CD14-positive monocyte (primary cell): Measurements from ENCODE around the gene SLC6A12. TPM values are rescaled to one million over a fixed set of nuclear protein-coding genes. Genes with fewer than 3 reads are reported as not detected.

Source experiments
- DNase-seq, 3 donors: peaks; one replicate each; pipeline ENCODE4 v3.0.0-alpha.2; 2011 to 2022
- H2AFZ ChIP-seq: 2 replicates; pipeline ENCODE4 v1.6.0; 2012; ENCODE audit warnings: mild to moderate bottlenecking, low read depth, low read length, inconsistent platforms; ENCODE audit not compliant: insufficient read depth, poor library complexity, severe bottlenecking
- H3K27ac ChIP-seq, 2 donors: 1 replicate in 1 of 2; 2 replicates in 1 of 2; pipeline ENCODE4 v1.5.1; 2012 to 2013; ENCODE audit warnings: low read length in 2 of 2, control low read depth in 1 of 2, inconsistent platforms in 1 of 2, low read depth in 1 of 2, mild to moderate bottlenecking in 1 of 2
- H3K27me3 ChIP-seq, 2 donors: one replicate each; pipeline versions ENCODE4 v1.6.0 to v1.6.1; 2011 to 2013; ENCODE audit warnings: low read length in 2 of 2; ENCODE audit not compliant: control insufficient read depth in 2 of 2, insufficient read depth in 2 of 2
- H3K36me3 ChIP-seq, 2 donors: replicated peaks in 1 of 2; 1 replicate in 1 of 2; 2 replicates in 1 of 2; pipeline versions ENCODE4 v1.5.1 to v1.6.1; 2012 to 2013; ENCODE audit warnings: low read length in 2 of 2, control low read depth in 1 of 2, inconsistent platforms in 1 of 2, mild to moderate bottlenecking in 1 of 2; ENCODE audit not compliant: insufficient read depth in 2 of 2, control insufficient read depth in 1 of 2
- H3K4me1 ChIP-seq, 2 donors: 1 replicate in 1 of 2; 2 replicates in 1 of 2; pipeline versions ENCODE4 v1.5.1 to v1.6.1; 2012 to 2013; ENCODE audit warnings: low read length in 2 of 2, control low read depth in 1 of 2, inconsistent platforms in 1 of 2, mild to moderate bottlenecking in 1 of 2, moderate library complexity in 1 of 2; ENCODE audit not compliant: insufficient read depth in 2 of 2, control insufficient read depth in 1 of 2
- H3K4me2 ChIP-seq: replicated peaks from 2 replicates; pipeline ENCODE3; 2012; ENCODE audit warnings: low read length, moderate library complexity, mild to moderate bottlenecking; ENCODE audit not compliant: poor library complexity, severe bottlenecking; ENCODE audit errors: extremely low read depth
- H3K4me3 ChIP-seq, 3 experiments: fragments of 200-600 bp in 1 of 3; sonication (generic) in 1 of 3; replicated peaks in 1 of 3; 1 replicate in 2 of 3; 2 replicates in 1 of 3; pipeline ENCODE4 v1.5.1; 2011 to 2013; ENCODE audit warnings: low read length in 3 of 3, mild to moderate bottlenecking in 3 of 3, control low read depth in 2 of 3, low read depth in 2 of 3, inconsistent platforms in 1 of 3, moderate library complexity in 1 of 3
- H3K79me2 ChIP-seq: 2 replicates; pipeline ENCODE4 v1.6.0; 2012; ENCODE audit warnings: mild to moderate bottlenecking, control low read depth, inconsistent platforms, low read length, moderate library complexity; ENCODE audit not compliant: insufficient read depth
- H3K9ac ChIP-seq: 2 replicates; pipeline ENCODE4 v1.6.0; 2017; ENCODE audit warnings: low read length, mild to moderate bottlenecking; ENCODE audit not compliant: insufficient read depth, poor library complexity, severe bottlenecking
- H3K9me3 ChIP-seq, 2 donors: replicated peaks in 1 of 2; 1 replicate in 1 of 2; 2 replicates in 1 of 2; pipeline versions ENCODE4 v1.5.1 to v1.6.1; 2012 to 2013; ENCODE audit warnings: low read length in 2 of 2, control low read depth in 1 of 2; ENCODE audit not compliant: control insufficient read depth in 1 of 2, insufficient read depth in 1 of 2
- H4K20me1 ChIP-seq: 2 replicates; pipeline ENCODE4 v1.6.0; 2012; ENCODE audit warnings: mild to moderate bottlenecking, low read length, control low read depth, moderate library complexity; ENCODE audit not compliant: insufficient read depth
- H3K27ac Mint-ChIP-seq, 7 donors: one replicate each; pipeline ENCODE4 v1.8.0; 2020; ENCODE audit warnings: mild to moderate bottlenecking in 7 of 7, mixed read lengths in 7 of 7, moderate library complexity in 6 of 7, inconsistent platforms in 2 of 7
- H3K27me3 Mint-ChIP-seq, 3 donors: one replicate each; pipeline ENCODE4 v1.8.0; 2021 to 2022; ENCODE audit warnings: low read depth in 3 of 3, mild to moderate bottlenecking in 3 of 3, mixed read lengths in 3 of 3, moderate library complexity in 3 of 3, inconsistent platforms in 1 of 3
- H3K36me3 Mint-ChIP-seq, 2 donors: one replicate each; pipeline ENCODE4 v1.8.0; 2020; ENCODE audit warnings: mixed read lengths in 2 of 2, inconsistent platforms in 1 of 2, mild to moderate bottlenecking in 1 of 2
- H3K4me1 Mint-ChIP-seq: one replicate; pipeline ENCODE4 v1.8.0; 2020; ENCODE audit warnings: mild to moderate bottlenecking, mixed read lengths
- H3K4me3 Mint-ChIP-seq, 2 donors: one replicate each; pipeline ENCODE4 v1.8.0; 2020; ENCODE audit warnings: mild to moderate bottlenecking in 2 of 2, mixed read lengths in 2 of 2, moderate library complexity in 1 of 2
- H3K9me3 Mint-ChIP-seq, 7 donors: one replicate each; pipeline ENCODE4 v1.8.0; 2020 to 2022; ENCODE audit warnings: mixed read lengths in 7 of 7, mild to moderate bottlenecking in 6 of 7, moderate library complexity in 6 of 7, inconsistent platforms in 2 of 7
- CTCF ChIP-seq: fragments of 200-600 bp; IDR thresholded peaks from one replicate; pipeline ENCODE4 v1.8.0; 2022; ENCODE audit warnings: antibody characterized with exemption, mild to moderate bottlenecking
- WGBS: methylation state at CpG from one replicate; pipeline ENCODE4 v1.1.5; 2013; ENCODE audit warnings: missing lambda C conversion rate; ENCODE audit not compliant: insufficient coverage; 5-methylcytosine and 5-hydroxymethylcytosine counted together
- intact Hi-C, 2 donors: fragments of 100-400 bp; cut with micrococcal nuclease; formaldehyde crosslinking; loops; one replicate each; pipeline versions ENCODE4 v1.15.0 to v1.15.1; 2023
- polyA plus RNA-seq, 3 donors: library from polyadenylated mRNA; depleted of rRNA in 1 of 3; unstranded in 2 of 3; stranded (reverse) in 1 of 3; fragments of 300-500 nt in 2 of 3; fragments of >200 nt in 1 of 3; fragmentation: Illumina TruSeq in 2 of 3; gene quantifications; 1 replicate in 2 of 3; 2 replicates in 1 of 3; pipeline ENCODE4 v1.2.3, GENCODE V29; 2012 to 2021

The SLC6A12 gene
- polyA plus RNA-seq, 3 donors, result 5.7 to 8.3 (median 8.0) TPM

DNA sequence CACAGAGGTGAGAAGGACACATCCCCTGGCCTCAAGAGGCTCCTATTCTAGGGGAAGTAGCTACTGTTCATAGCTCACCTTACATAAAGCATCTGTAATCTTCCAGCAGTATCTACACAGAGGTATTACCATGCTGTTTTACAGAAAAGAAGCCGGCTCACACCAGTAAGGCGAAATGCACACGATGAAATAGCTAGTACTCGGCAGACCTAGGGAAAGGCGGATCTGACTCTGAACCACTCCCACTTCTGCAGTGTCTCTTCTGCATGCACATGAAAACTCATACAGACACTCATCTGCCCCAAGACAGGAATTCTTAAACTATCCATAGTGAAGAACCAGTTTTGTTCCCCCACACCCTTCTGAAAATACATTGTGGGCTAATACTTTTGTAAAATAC lies 73.8 kb downstream of the SLC6A12 start:
- no peak overlapping the region for H3K4me3 ChIP-seq
- peak overlapping the region in 1 of 2 donors; percentile 52 for H3K4me3 Mint-ChIP-seq

More for the DNA sequence above, 73.8 kb downstream of the SLC6A12 start:
- H3K4me1 Mint-ChIP-seq, result peaks cover 12% of the 10 kb centered on the region
- H3K27me3 Mint-ChIP-seq, result peaks cover 27 to 42% (median 34%) of the 10 kb centered on the region in 3 donors
- no peak overlapping the region for H3K4me2 ChIP-seq
- H3K9me3 Mint-ChIP-seq, result peaks cover 0 to 6% (median 0%) of the 10 kb centered on the region in 7 donors
- H3K9me3 ChIP-seq, result no peaks in the 10 kb centered on the region
- no peak overlapping the region for H3K27ac Mint-ChIP-seq
- intact Hi-C loops, result no loop called here
- no peak overlapping the region for H3K27ac ChIP-seq
- H3K9ac ChIP-seq, result no peak overlapping the region
- 84% methylated on average over 3 of the region's 5 CpGs for WGBS
- no peaks in the 10 kb centered on the region for H3K36me3 Mint-ChIP-seq
- no peaks in the 10 kb centered on the region for H3K36me3 ChIP-seq
- peaks cover 4 to 22% of the 10 kb centered on the region in 2 donors for H3K27me3 ChIP-seq
- H2AFZ ChIP-seq, result no peak overlapping the region
- no peaks in the 10 kb centered on the region for H3K4me1 ChIP-seq
- no peaks in the 10 kb centered on the region for H4K20me1 ChIP-seq
- no peaks in the 10 kb centered on the region for H3K79me2 ChIP-seq
- DNase-seq, result no peak
- no peak for TF ChIP-seq CTCF

Other genes with a start within 250 kb of the SLC6A12 start
- not detected for gene IQSEC3, start 147.4 kb downstream of the SLC6A12 start, polyA plus RNA-seq
- gene SLC6A13, start 48.7 kb upstream of the SLC6A12 start, polyA plus RNA-seq, result under 1 TPM in 1 of 3 donors, not detected in 2; 0.13 TPM
- 10 to 100 TPM; 12.2 to 31.4 (median 17.1) TPM for gene KDM5A, start 175.2 kb upstream of the SLC6A12 start, polyA plus RNA-seq
- gene CCDC77, start 187.5 kb upstream of the SLC6A12 start, polyA plus RNA-seq, result 1 to 10 TPM; 4.1 to 7.7 (median 5.1) TPM
- under 1 TPM in 2 of 3 donors, not detected in 1; 0.09 to 0.10 TPM for gene B4GALNT3, start 245.8 kb upstream of the SLC6A12 start, polyA plus RNA-seq